Measurements from ENCODE around the gene PPP3CA. TPM values are rescaled to one million over a fixed set of nuclear protein-coding genes. Genes with fewer than 3 reads are reported as not detected.

PPP3CA gene
- 15.2 TPM for total RNA-seq
- long read RNA-seq, full-length matches to known transcripts = 22 of 30 reads
- long read RNA-seq, partial matches to known transcripts = 1 of 30 reads
- long read RNA-seq, other reads (novel, unspliced or antisense) = 7 of 30 reads

GRCh38 chr4:101347267-101347556 is at the start of gene PPP3CA:
Gene PPP3CA, minus strand, starts transcription at chr4:101347526.
- intact Hi-C loops (cut with DNase I) = loop anchor here (2.0 to 5.0 kb wide), 3 partner anchors 55 to 175 kb away; no protein-coding TSS in a partner anchor
- DNase-seq (ENCODE audit: low spot score) = no peak

DNA sequence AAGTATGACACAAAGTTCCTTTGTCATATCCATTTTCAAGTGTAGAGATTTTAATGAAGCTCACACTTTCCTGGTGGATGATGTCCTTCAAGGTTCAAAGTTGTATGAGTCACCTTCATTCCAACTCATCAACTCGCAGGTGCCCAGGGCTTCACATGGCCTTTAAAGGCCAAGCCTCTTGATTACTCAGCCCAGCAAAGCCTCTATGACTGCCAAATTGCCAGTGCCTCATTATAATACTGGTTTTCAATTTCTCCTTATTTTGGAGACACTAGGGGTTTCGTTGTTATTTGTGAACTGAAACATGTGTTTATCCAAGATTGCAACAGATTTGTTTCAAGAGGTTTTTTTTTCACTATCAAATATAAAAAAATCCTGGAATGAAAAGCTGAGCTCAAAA is 45.9 kb upstream of the PPP3CA start:
- intact Hi-C loops (cut with DNase I) = no loop called here
- DNase-seq (ENCODE audit: low spot score) = no peak

GRCh38 chr4:101370663-101371210 is 23.4 kb upstream of the PPP3CA start:
- DNase-seq (ENCODE audit: low spot score) = no peak
- intact Hi-C loops (cut with DNase I) = no loop called here

DNA sequence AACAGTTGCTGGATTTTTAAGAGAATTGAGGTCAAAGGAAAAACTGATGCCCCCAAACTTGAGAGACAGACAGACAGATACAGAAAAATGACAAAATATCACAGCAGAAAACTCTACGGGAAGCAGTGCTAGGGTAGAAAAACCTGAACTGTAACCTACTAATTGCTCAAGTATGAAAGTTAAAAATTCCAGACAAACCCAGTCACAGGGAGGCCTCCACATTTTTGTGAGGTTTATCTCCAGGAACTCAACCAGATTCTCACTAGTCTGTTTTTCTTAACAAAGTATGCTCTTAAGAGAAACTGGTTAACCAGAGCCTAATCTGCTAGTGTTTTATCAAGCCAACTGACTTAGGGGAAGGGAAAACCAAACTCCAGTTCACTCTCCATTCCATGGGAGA is 19.9 kb upstream of the PPP3CA start:
- intact Hi-C loops (cut with DNase I) = no loop called here

GRCh38 chr4:101366331-101366730 is 19.0 kb upstream of the PPP3CA start:
- intact Hi-C loops (cut with DNase I) = no loop called here
- no peak for DNase-seq (ENCODE audit: low spot score)

More for the DNA sequence above, 19.9 kb upstream of the PPP3CA start:
- DNase-seq (ENCODE audit: low spot score) = no peak

GRCh38 chr4:101357751-101358150 is 10.4 kb upstream of the PPP3CA start:
- no peak for DNase-seq (ENCODE audit: low spot score)
- intact Hi-C loops (cut with DNase I) = loop anchor here (10.0 kb wide), 1 partner anchor 367 kb away; no protein-coding TSS in a partner anchor

DNA sequence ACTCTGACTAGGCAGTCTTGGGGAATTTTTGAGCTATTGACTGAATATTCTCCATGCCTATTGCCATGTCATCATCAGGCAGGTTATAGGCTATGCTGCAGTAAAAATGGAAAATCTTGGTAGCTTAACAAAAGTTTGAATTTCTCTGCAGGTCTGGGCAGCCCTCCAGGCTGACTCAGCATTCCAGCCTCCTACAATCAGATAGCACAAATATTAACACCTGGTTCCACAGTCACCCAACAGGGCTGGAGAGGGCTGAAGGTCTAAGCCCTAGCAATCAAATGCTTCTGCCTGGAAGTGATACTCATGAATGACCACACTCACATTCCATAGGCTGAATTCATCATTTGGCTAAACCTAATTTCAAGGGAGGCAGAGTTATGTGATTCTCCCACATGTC is 9.6 kb upstream of the PPP3CA start:
- intact Hi-C loops (cut with DNase I) = loop anchor here (10.0 kb wide), 1 partner anchor 368 kb away; no protein-coding TSS in a partner anchor
- DNase-seq (ENCODE audit: low spot score) = no peak

DNA sequence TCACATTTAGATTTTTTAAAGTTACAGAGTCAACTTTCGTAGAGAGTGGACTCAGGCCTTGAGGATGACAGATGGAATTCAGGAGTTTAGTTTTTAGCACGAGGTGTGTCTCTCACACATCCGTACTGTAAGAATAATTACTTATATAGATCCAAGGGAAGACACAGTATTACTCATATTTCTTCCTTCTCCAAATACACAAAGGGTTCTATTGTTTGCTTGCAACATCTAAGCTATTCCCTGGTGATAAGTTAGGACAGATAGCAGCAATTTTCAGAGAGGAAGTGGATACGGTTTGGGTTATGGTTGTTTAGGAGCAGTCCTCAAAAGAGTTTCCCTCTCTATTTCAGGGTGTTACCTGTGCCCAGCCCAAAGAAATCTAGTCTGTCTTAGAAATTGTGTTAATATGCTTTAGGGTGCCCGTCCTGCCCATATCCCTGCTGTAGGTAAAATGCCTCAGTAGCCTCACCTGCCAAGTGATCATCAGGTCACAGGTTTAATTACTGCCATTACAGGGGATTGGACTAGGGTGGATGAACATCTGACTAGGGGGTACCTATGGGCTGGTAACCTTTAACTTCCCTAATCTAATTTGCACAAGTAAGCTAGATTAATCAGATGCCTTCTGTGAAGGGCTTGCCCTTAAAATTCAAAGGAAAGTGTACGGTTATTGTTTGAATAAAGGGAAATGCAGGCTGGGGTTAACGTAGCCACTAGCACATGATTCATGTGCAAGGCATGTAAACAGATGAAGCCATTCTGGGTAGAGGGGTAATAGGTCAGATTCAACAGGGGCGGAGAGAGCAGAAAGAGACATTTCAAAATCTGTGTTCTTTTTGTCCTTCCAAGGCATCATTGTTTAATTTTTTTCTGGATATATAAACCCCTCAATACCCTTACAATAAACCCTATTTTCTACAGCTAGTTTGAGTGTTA is 8.7 kb upstream of the PPP3CA start:
- no peak for DNase-seq (ENCODE audit: low spot score)
- intact Hi-C loops (cut with DNase I) = loop anchor here (10.0 kb wide), 1 partner anchor 369 kb away; no protein-coding TSS in a partner anchor

DNA sequence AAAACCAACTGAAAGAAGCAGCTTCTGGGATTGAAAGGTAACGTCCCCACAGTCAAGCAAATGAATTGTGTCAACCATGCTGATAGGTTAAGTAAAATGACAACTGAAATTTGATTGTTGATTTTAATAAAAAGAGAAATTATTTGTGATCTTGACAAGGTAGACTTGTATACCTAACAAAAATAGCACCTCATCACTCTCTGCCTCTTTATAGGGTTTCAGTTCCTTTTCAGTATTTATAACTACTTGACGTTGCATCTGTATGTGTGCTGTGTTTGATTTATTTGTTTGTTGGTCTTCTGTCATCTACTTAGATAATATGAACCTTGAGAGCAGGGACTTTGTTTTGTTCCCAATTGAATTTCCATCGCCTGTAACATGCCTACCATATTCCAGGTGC is 7.9 kb upstream of the PPP3CA start:
- no peak for DNase-seq (ENCODE audit: low spot score)
- intact Hi-C loops (cut with DNase I) = loop anchor here (10.0 kb wide), 1 partner anchor 370 kb away; no protein-coding TSS in a partner anchor

DNA sequence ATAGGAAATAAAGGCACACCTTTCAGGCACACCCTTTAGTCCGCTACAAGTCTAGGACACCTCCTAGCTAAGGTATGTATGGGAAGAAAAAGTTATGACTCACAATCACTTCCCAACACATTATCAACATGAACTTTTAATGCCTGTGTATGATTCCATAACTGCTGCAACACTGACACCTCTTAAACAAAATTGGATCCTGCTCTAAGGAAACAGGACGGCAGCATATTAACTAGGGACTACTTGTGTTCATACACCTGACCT is 2.4 kb upstream of the PPP3CA start:
- intact Hi-C loops (cut with DNase I) = loop anchor here (5.0 to 10.0 kb wide), 3 partner anchors 57 to 375 kb away; no protein-coding TSS in a partner anchor
- DNase-seq (ENCODE audit: low spot score) = no peak

DNA sequence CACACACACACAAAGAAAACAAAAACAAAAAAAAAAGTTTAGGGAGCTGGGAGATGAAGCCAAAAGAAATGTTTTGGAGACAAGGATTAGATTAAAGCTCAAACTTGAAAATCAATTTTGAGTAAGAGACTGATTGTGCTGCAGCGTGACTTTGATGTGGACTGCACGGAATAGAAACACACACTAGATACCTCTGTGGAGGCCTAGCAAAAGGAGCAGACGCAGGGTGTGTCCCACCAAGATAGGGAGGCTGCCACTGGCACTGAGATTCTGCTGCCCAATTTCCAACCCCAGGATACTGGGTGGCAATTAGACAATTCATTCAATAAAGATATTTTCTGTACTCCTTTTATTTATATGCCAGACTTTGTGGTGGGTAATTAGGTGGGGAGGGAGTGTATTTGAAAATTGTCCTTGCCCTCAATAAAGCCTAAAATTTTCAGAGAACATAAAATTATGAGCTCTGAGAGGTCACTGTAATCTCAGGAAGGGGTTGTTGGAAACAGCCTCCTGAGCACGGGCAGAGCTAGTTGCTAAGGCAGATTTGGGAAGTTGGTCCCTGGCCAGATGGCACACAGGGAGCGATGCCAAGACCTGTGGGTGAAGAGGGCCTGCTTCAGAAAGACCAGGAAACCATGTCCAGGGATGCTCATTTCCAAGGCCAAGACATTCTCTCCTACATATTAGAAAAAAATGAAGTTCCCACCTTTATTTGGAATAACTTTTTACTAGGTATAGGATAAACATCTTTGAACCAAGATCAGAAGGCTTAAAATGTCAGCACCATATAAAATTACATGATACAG is 1.9 kb upstream of the PPP3CA start:
- intact Hi-C loops (cut with DNase I) = loop anchor here (5.0 kb wide), 2 partner anchors 57 to 177 kb away; no protein-coding TSS in a partner anchor
- peak; percentile 79 for DNase-seq (ENCODE audit: low spot score)

DNA sequence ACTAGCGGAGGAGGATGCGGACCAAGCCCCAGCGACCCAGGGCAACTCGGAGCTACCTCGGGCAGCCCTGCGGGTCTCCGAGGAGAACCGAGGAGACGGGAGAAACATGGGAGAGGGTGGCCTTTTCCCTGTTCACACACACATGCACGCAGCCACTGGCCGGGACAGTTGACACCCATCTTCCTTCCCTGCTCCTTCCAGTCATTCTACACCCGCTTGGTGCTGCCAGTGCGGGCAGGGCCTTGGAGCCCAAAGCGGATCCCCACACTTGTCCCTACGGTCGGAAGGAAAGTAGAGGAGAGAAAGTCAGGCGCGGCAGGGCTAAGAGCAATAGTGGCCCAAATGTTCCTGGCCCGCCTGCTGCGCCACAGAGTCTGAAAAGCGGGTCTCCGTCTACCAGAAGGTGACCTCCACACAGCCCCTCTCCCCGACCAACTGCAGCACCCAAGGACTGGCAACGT is 1.1 kb upstream of the PPP3CA start:
- intact Hi-C loops (cut with DNase I) = loop anchor here (5.0 kb wide), 2 partner anchors 56 to 176 kb away; no protein-coding TSS in a partner anchor
- no peak for DNase-seq (ENCODE audit: low spot score)

GRCh38 chr4:101347557-101348366 is 436 bp upstream of the PPP3CA start:
- peak; percentile 100 for DNase-seq (ENCODE audit: low spot score)
- intact Hi-C loops (cut with DNase I) = loop anchor here (2.0 to 5.0 kb wide), 3 partner anchors 55 to 175 kb away; no protein-coding TSS in a partner anchor

- intact Hi-C loops (cut with DNase I) = loop anchor here (2.0 to 5.0 kb wide), 3 partner anchors 54 to 174 kb away; no protein-coding TSS in a partner anchor
- DNase-seq (ENCODE audit: low spot score) = peak; percentile 76
These were observed 717 bp downstream of the PPP3CA start for GRCh38 chr4:101346351-101347266.

DNA sequence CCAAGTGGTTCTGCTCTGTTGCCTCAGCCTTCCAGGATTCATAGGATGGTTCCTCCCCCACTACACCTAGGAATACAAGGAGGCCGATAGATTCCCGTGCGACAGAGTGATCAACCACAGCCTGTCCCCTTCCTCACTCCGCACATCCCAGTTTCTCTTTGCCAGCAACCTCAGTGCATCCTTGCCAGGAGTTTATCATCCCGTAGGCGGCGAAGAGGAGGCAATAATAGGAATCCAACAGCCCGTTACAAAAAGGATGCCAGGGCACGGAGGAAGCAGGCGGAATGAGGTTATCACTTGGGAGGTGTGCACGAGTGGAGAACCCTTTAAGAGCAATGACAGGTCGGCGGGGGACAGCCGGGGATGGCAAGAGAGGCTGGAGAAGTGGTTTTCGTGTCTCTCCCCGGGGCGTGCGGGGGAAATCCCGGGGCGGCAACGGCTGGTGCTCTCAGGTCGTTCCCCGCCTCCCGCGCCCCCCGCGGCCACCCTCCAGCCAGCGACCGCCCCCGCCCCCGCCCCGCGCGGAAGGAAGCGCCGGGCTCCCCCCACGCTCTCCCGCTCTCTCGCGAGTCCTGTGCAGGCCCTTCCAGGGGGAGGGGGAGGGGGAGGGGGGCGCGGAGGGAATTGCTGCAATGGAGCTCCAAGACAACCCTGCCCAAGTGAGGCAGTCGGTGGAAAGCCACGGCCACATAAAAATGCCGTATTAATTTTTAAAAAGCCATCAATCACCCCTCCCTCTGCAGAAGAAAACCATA is 1.6 kb downstream of the PPP3CA start:
- intact Hi-C loops (cut with DNase I) = loop anchor here (2.0 to 5.0 kb wide), 3 partner anchors 53 to 173 kb away; no protein-coding TSS in a partner anchor

DNA sequence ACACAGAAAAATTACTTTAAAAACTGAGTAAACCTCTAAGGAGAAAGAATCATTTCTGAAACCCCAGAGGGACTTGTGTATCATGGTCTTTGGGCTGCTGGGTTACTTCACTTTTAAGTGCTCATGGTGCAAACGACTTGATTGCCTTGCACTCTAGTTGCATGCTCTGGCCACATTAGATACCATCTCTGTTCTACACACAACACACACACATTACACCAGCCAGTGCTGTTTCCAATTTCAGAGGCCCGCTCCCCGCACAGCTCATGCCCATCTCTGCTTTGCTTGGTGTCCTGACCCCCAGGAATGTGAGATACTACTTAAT is 2.1 kb downstream of the PPP3CA start:
- DNase-seq (ENCODE audit: low spot score) = no peak
- intact Hi-C loops (cut with DNase I) = loop anchor here (5.0 kb wide), 2 partner anchors 53 to 173 kb away; no protein-coding TSS in a partner anchor

More for the DNA sequence above, 1.6 kb downstream of the PPP3CA start:
- DNase-seq (ENCODE audit: low spot score) = peak; percentile 78

DNA sequence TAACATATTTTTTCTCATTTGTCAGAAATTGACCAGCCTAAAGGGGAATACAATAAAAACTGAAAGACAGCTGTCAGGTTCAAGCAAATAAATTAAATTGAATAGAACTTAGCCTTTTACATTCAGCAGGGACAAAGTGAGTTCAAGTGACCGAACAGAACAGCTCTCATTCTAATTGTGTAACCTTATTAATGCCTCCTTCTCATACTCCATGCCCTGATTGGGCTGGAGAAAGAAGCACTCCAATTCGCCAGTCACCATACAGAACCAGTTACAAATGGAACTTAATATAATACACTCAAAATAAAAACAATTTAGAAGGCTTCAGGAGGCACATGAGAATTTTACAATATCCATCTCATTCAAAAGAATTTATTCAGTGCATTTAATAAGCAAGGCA is 8.0 kb downstream of the PPP3CA start:
- no peak for DNase-seq (ENCODE audit: low spot score)
- intact Hi-C loops (cut with DNase I) = no loop called here

Measured in cardiac septum (tissue), 1 donor.